PC-9 (cell line): ENCODE measurements around the gene KRT38. TPM values are rescaled to one million over a fixed set of nuclear protein-coding genes. Genes with fewer than 3 reads are reported as not detected.

Experiments used
- BruUV-seq: library from RNA; stranded (reverse); fragments of 400-500 nt; replicated peaks from 2 replicates; lab custom pipeline; 2021; lab: Mats Ljungman, UMichigan
- CTCF ChIA-PET: fragments of 300-600 bp; sonication (Branson Sonifier 250); formaldehyde crosslinking; loops from one replicate; lab custom pipeline; 2022; ENCODE audit warnings: antibody characterized with exemption; lab: Charles Lee
- POLR2A ChIA-PET: fragments of 300-600 bp; sonication (Branson Sonifier 250); formaldehyde crosslinking; loops from one replicate; lab custom pipeline; 2022; ENCODE audit warnings: antibody characterized with exemption; ENCODE audit not compliant: unreplicated experiment; lab: Charles Lee
- DNase-seq, 2 experiments: peaks; one replicate each; pipeline versions ENCODE4 v3.0.0 to v3.0.0-alpha.2; 2015 to 2022; ENCODE audit warnings: mixed read lengths in 1 of 2
- H2AFZ ChIP-seq: fragments of 200-600 bp; sonication (generic); 2 replicates; pipeline ENCODE4 v1.8.1; 2017; ENCODE audit warnings: antibody characterized with exemption
- H3F3A ChIP-seq: fragments of 200-600 bp; sonication (generic); 2 replicates; pipeline ENCODE4 v1.8.1; 2017; ENCODE audit warnings: antibody characterized with exemption, mild to moderate bottlenecking, low read depth; ENCODE audit not compliant: insufficient read depth
- H3K27ac ChIP-seq: fragments of 200-600 bp; sonication (generic); 2 replicates; pipeline ENCODE4 v1.6.1; 2016; ENCODE audit warnings: mixed run types
- H3K27me3 ChIP-seq: fragments of 200-600 bp; sonication (generic); 2 replicates; pipeline ENCODE4 v1.6.1; 2016; ENCODE audit warnings: low read depth, mixed run types; ENCODE audit not compliant: insufficient read depth
- H3K36me3 ChIP-seq: fragments of 200-600 bp; sonication (generic); 2 replicates; pipeline ENCODE4 v1.6.1; 2016; ENCODE audit warnings: low read depth, mixed run types
- H3K4me1 ChIP-seq: fragments of 200-600 bp; sonication (generic); replicated peaks from 2 replicates; pipeline ENCODE4 v1.6.1; 2016; ENCODE audit warnings: mixed run types; ENCODE audit not compliant: insufficient read depth
- H3K4me2 ChIP-seq: fragments of 200-600 bp; sonication (generic); 2 replicates; pipeline ENCODE4 v1.6.1; 2017; ENCODE audit warnings: mixed run types
- H3K4me3 ChIP-seq: fragments of 200-600 bp; sonication (generic); 2 replicates; pipeline ENCODE4 v1.6.1; 2016; ENCODE audit warnings: mixed run types
- H3K79me2 ChIP-seq: fragments of 200-600 bp; sonication (generic); 2 replicates; pipeline ENCODE4 v1.6.1; 2017; ENCODE audit warnings: low read depth, mixed run types
- H3K9me2 ChIP-seq: fragments of 200-600 bp; sonication (generic); 2 replicates; pipeline ENCODE4 v1.8.1; 2017; ENCODE audit warnings: mild to moderate bottlenecking; ENCODE audit not compliant: insufficient read depth
- H3K9me3 ChIP-seq: fragments of 200-600 bp; sonication (generic); 2 replicates; pipeline ENCODE4 v1.8.1; 2016; ENCODE audit warnings: low read depth; ENCODE audit not compliant: insufficient read depth
- H4K20me1 ChIP-seq: fragments of 200-600 bp; sonication (generic); 2 replicates; pipeline ENCODE4 v1.8.1; 2017; ENCODE audit not compliant: insufficient read depth
- CTCF ChIP-seq: fragments of 200-600 bp; sonication (generic); conservative IDR thresholded peaks from 2 replicates; pipeline ENCODE4 v1.6.1; 2017; ENCODE audit warnings: mixed run types, antibody characterized with exemption, mild to moderate bottlenecking, moderate library complexity
- EZH2 ChIP-seq: fragments of 200-600 bp; sonication (generic); IDR thresholded peaks from 2 replicates; pipeline ENCODE4 v1.8.0; 2017; ENCODE audit warnings: antibody characterized with exemption, low read depth
- intact Hi-C: fragments of 100-400 bp; cut with micrococcal nuclease; formaldehyde crosslinking; loops from one replicate; pipeline ENCODE4 v1.10.0; 2022; ENCODE audit not compliant: unreplicated experiment
- total RNA-seq: library from RNA; stranded (reverse); gene quantifications from 2 replicates; pipeline ENCODE4 v1.2.3, GENCODE V29; 2021

KRT38 gene
- total RNA-seq, 1 experiment from 2014 or later, result not detected

GRCh38 chr17:41464173-41464572 is 23.4 kb upstream of the KRT38 start:
- no peak overlapping the region for H3K4me3 ChIP-seq
- no peak for DNase-seq
- H3K36me3 ChIP-seq, result no peaks in the 10 kb centered on the region
- no peaks in the 10 kb centered on the region for H3K9me3 ChIP-seq
- H4K20me1 ChIP-seq, result no peaks in the 10 kb centered on the region
- no peak overlapping the region for H2AFZ ChIP-seq
- H3K4me2 ChIP-seq, result peak overlapping the region; percentile 39; the same call in 1 of the 2 replicates
- POLR2A ChIA-PET, result interaction anchor here (0.5 to 0.6 kb wide), 3 partner anchors 11 to 838 kb away, joined by 3 to 6 read pairs (median 4); no protein-coding TSS in a partner anchor
- intact Hi-C loops, result no loop called here
- peaks cover 20% of the 10 kb centered on the region for H3K4me1 ChIP-seq
- BruUV-seq, result no TSS peak
- H3F3A ChIP-seq, result peaks cover 10% of the 10 kb centered on the region; the same call in 1 of the 2 replicates
- CTCF ChIA-PET, result interaction anchor here (0.6 to 0.7 kb wide), 2 partner anchors 62 to 133 kb away, joined by 3 to 14 read pairs; no protein-coding TSS in a partner anchor
- TF ChIP-seq CTCF (no peak), EZH2 (no peak)
- H3K79me2 ChIP-seq, result no peaks in the 10 kb centered on the region
- peak overlapping the region; percentile 50 for H3K27ac ChIP-seq
- H3K27me3 ChIP-seq, result no peaks in the 10 kb centered on the region
- H3K9me2 ChIP-seq, result no peaks in the 10 kb centered on the region

GRCh38 chr17:41463746-41464145 is 23.0 kb upstream of the KRT38 start:
- H3K4me2 ChIP-seq, result 0 out of 2 replicates have a peak overlapping the region, but pooled peaks have one; percentile 39
- ChIA-PET POLR2A (interaction anchor here (0.5 kb wide), 1 partner anchor 608 kb away, joined by 4 read pairs; no protein-coding TSS in a partner anchor), CTCF (interaction anchor here (0.6 to 0.7 kb wide), 2 partner anchors 62 to 132 kb away, joined by 3 to 14 read pairs; no protein-coding TSS in a partner anchor)
- intact Hi-C loops, result no loop called here
- H4K20me1 ChIP-seq, result no peaks in the 10 kb centered on the region
- H3K27me3 ChIP-seq, result no peaks in the 10 kb centered on the region
- H3K9me2 ChIP-seq, result no peaks in the 10 kb centered on the region
- H3K4me3 ChIP-seq, result no peak overlapping the region
- TF ChIP-seq CTCF (no peak), EZH2 (no peak)
- H2AFZ ChIP-seq, result no peak overlapping the region
- H3K9me3 ChIP-seq, result no peaks in the 10 kb centered on the region
- no TSS peak for BruUV-seq
- peaks cover 20% of the 10 kb centered on the region for H3K4me1 ChIP-seq
- H3K79me2 ChIP-seq, result no peaks in the 10 kb centered on the region
- H3K27ac ChIP-seq, result no peak overlapping the region
- peaks cover 10% of the 10 kb centered on the region; the same call in 1 of the 2 replicates for H3F3A ChIP-seq
- no peaks in the 10 kb centered on the region for H3K36me3 ChIP-seq
- no peak for DNase-seq

GRCh38 chr17:41462705-41463104 is 21.9 kb upstream of the KRT38 start:
- Histone ChIP-seq H3K79me2 (no peaks in the 10 kb centered on the region), H3K4me1 (peaks cover 20% of the 10 kb centered on the region), H3K4me2 (no peak overlapping the region), H4K20me1 (no peaks in the 10 kb centered on the region), H3K27ac (no peak overlapping the region), H3K9me3 (no peaks in the 10 kb centered on the region), H2AFZ (no peak overlapping the region), H3K27me3 (no peaks in the 10 kb centered on the region), H3K4me3 (no peak overlapping the region), H3K9me2 (no peaks in the 10 kb centered on the region; the same call in 1 of the 2 replicates), H3F3A (peaks cover 10% of the 10 kb centered on the region; the same call in 1 of the 2 replicates), H3K36me3 (no peaks in the 10 kb centered on the region)
- DNase-seq, result no peak
- ChIA-PET POLR2A (no interaction called here), CTCF (no interaction called here)
- no TSS peak for BruUV-seq
- TF ChIP-seq EZH2 (no peak), CTCF (no peak)
- intact Hi-C loops, result no loop called here
